Sigmoid colon (tissue), 4 donors: ENCODE results near the gene IFT172.

Experiments
- CTCF ChIP-seq, 4 experiments: fragments of 450-650 bp in 3 of 4; fragments of 200-600 bp in 1 of 4; IDR thresholded peaks; one replicate each; pipeline ENCODE4 v1.5.1; 2016 to 2019; ENCODE audit warnings: antibody characterized with exemption in 4 of 4, mild to moderate bottlenecking in 3 of 4, moderate library complexity in 2 of 4
- EP300 ChIP-seq, 4 donors: sonication (generic); formaldehyde crosslinking; IDR thresholded peaks; one replicate each; pipeline ENCODE4 v1.6.1; 2017; ENCODE audit warnings: antibody characterized with exemption in 4 of 4
- POLR2A ChIP-seq, 2 donors: fragments of 450-650 bp; IDR thresholded peaks; one replicate each; pipeline ENCODE4 v1.6.1; 2016; ENCODE audit warnings: antibody characterized with exemption in 2 of 2, mild to moderate bottlenecking in 2 of 2, moderate library complexity in 2 of 2
- POLR2AphosphoS5 ChIP-seq, 4 donors: sonication (generic); formaldehyde crosslinking; IDR thresholded peaks; one replicate each; pipeline ENCODE4 v1.6.1; 2017; ENCODE audit warnings: antibody characterized with exemption in 4 of 4

- no peak for TF ChIP-seq POLR2A (IDR thresholded peaks at IDR 0.05)
- no peak for TF ChIP-seq CTCF (IDR thresholded peaks at IDR 0.05)
- TF ChIP-seq POLR2AphosphoS5 (IDR thresholded peaks at IDR 0.05): no peak
- no peak for TF ChIP-seq EP300 (IDR thresholded peaks at IDR 0.05)
These were observed 17.6 kb downstream of the IFT172 start for GRCh38 chr2:27471961-27472360.
